HFF-Myc (cell line): ENCODE data around the gene PNMA8B.
A peak's percentile ranks its signal among the peaks of the same experiment; 100 is the strongest.

Experiments
- DNase-seq: peaks from one replicate; pipeline ENCODE4 v3.0.0-alpha.2; 2011; ENCODE audit warnings: low read depth; ENCODE audit errors: extremely low read depth
- H3K4me3 ChIP-seq: replicated peaks from 2 replicates; pipeline ENCODE4 v1.5.1; 2011; ENCODE audit warnings: low read depth, mild to moderate bottlenecking, control low read depth, low read length
- CTCF ChIP-seq: IDR thresholded peaks from 2 replicates; pipeline ENCODE4 v1.5.1; 2012; ENCODE audit warnings: mild to moderate bottlenecking, low read depth, low read length, control low read depth; ENCODE audit errors: missing control alignments

PNMA8B gene

GRCh38 chr19:46487178-46487801 lies 8.4 kb downstream of the PNMA8B start:
- peak overlapping the region; percentile 28; the same call in 1 of the 2 replicates for H3K4me3 ChIP-seq
- no peak for TF ChIP-seq CTCF
- DNase-seq: no peak

- H3K4me3 ChIP-seq: no peak overlapping the region
- TF ChIP-seq CTCF: no peak
- no peak for DNase-seq
Measured at GRCh38 chr19:46486358-46486757, 9.3 kb downstream of the PNMA8B start.

DNA sequence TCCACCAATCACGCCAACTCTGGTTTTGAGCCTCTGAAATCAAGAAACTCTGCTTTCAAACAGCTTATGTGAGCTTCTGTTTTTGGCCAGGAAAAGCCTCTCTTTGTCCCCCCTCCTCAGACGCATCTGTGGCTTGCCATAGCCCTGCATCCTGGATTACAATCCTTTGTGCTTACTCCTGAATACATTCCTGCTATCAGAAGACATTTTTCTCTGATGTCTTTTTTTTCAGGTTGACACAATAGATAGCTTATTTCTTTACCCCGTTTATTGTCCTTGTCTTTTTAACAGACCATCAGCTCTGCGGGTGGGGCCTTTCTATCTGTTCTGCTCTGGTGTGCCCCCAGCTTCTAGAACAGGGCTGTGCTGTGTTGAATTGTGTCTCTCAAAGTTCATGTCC lies 11.0 kb downstream of the PNMA8B start:
- no peak overlapping the region for H3K4me3 ChIP-seq
- no peak for TF ChIP-seq CTCF
- no peak for DNase-seq

- no peak overlapping the region for H3K4me3 ChIP-seq
- no peak for TF ChIP-seq CTCF
- no peak for DNase-seq
Measured at GRCh38 chr19:46482631-46483030, 13.0 kb downstream of the PNMA8B start.

DNA sequence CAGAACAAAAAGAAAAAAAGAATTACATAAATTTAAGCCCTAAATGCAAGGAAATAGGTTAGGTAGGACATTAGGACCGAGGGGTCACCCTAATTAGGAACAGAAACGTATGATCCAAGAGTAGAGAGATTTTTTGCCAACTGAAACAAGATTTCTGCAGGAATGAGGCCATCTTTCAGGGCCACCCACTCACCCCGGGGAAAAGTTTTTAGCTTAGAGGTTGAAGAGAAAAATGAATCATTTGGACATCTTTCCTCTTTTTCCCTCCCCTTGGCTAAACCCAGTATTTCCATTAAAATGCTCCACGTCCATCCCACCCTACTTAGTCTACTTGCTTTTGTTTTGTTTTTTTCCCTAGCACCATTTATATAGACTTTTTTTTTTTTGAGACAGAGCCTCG lies 13.7 kb downstream of the PNMA8B start:
- H3K4me3 ChIP-seq: no peak overlapping the region
- no peak for TF ChIP-seq CTCF
- no peak for DNase-seq

DNA sequence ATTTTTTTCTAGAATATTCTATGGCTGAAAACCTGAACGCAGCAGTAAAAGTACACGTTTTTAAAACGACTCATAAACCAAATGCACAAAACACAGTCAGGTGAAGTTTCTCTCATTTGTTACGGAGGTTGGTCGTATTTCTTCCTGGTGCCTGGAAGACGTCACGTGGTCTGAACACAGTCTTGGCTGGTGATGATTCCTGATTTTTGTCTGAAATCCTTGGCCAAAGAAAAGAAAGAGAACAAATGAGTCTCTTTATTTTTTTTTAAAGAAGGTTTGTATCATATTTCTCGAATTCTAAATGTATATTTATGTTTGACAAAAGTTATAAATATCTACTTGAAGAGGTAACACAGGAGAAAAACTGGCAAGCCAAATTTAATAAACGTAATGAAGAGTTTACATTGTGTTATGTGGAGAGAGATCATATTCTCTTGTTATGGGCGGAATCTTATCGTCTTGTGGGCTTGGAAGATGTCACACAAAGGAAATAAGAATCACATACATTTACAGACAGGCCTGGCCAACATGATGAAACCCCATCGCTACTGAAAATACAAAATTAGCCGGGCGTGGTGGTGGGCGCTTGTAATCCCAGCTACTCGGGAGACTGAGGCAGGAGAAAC lies 14.3 kb downstream of the PNMA8B start:
- no peak overlapping the region for H3K4me3 ChIP-seq
- no peak for DNase-seq
- no peak for TF ChIP-seq CTCF
